Right lobe of liver (tissue), 6 donors: ENCODE results near the gene PSKH1. TPM values are rescaled to one million over a fixed set of nuclear protein-coding genes. Genes with fewer than 3 reads are reported as not detected.
"Not testable (repeated sequence)": the region's sequence is repeated elsewhere in the genome, so short reads cannot be mapped to it uniquely, and the experiment has no call there.

ENCODE experiments used
- ATAC-seq, 4 donors: fragments of 200-7000 bp; cut with Tn5 transposase; one replicate each; pipeline ENCODE4 v1.9.1; 2020; ENCODE audit warnings: mild to moderate bottlenecking in 4 of 4, moderate library complexity in 4 of 4
- DNase-seq, 3 donors: peaks; one replicate each; pipeline ENCODE4 v3.0.0-alpha.2; 2020
- H3K27ac ChIP-seq, 3 donors: fragments of 200-600 bp; one replicate each; pipeline ENCODE4 v1.8.0; 2022
- H3K27me3 ChIP-seq, 2 donors: fragments of 200-600 bp; one replicate each; pipeline ENCODE4 v1.8.0; 2022
- H3K36me3 ChIP-seq, 4 donors: fragments of 200-600 bp; sonication (generic) in 1 of 4; one replicate each; pipeline versions ENCODE4 v1.5.1 to v1.8.0; 2017 to 2022; ENCODE audit warnings: control low read depth in 1 of 4
- H3K4me1 ChIP-seq, 4 donors: fragments of 200-600 bp; sonication (generic) in 1 of 4; one replicate each; pipeline versions ENCODE4 v1.5.1 to v1.8.0; 2017 to 2022; ENCODE audit warnings: control low read depth in 1 of 4
- H3K4me3 ChIP-seq, 3 donors: fragments of 200-600 bp; one replicate each; pipeline ENCODE4 v1.8.0; 2022
- H3K9me3 ChIP-seq, 4 donors: fragments of 200-600 bp; sonication (generic) in 1 of 4; one replicate each; pipeline versions ENCODE4 v1.5.1 to v1.8.0; 2017 to 2022; ENCODE audit warnings: control low read depth in 1 of 4
- POLR2A ChIP-seq: fragments of 450-650 bp; IDR thresholded peaks from one replicate; pipeline ENCODE4 v1.6.1; 2017; ENCODE audit warnings: antibody characterized with exemption, mild to moderate bottlenecking
- WGBS: methylation state at CpG from one replicate; pipeline ENCODE4 v1.1.6; 2018; ENCODE audit warnings: low coverage, low lambda C conversion rate; ENCODE audit not compliant: insufficient coverage; ENCODE audit errors: missing lambda C conversion rate; 5-methylcytosine and 5-hydroxymethylcytosine counted together
- intact Hi-C, 2 donors: fragments of 100-400 bp; cut with DNase I; formaldehyde crosslinking; loops; one replicate each; pipeline versions ENCODE4 v1.11.2 to v1.14.1; 2022
- total RNA-seq, 6 experiments: library from RNA; depleted of rRNA in 2 of 6; stranded (reverse); fragments of >200 nt in 2 of 6; fragmentation: NEBNext Ultra II Directional in 3 of 6; extraction: Animal tissue kit (Norgen Biotek cat#: 25700) in 3 of 6; gene quantifications; one replicate each; pipeline versions ENCODE4 v1.1.0 to v1.2.4, GENCODE V29; 2016 to 2023
- TF ChIP-seq, protein P1 (sequence below), 4 donors: fragments of 200-600 bp in 3 of 4; fragments of 450-650 bp in 1 of 4; IDR thresholded peaks; one replicate each; pipeline versions ENCODE4 v1.5.1 to v1.8.0; 2016 to 2022; ENCODE audit warnings: antibody characterized with exemption in 4 of 4, mild to moderate bottlenecking in 2 of 4
- donor health status: DM: no; HTN: yes; CAD: no.
- donor health status: DM: no; HTN: no; CAD: no.
- donor health status: DM: no; HTN: no; CAD: no.
- donor health status: DM: no; HTN: yes; CAD: no.
- donor health status: DM: no; HTN: yes; CAD: no.

PSKH1 gene
- total RNA-seq, 6 experiments from 2014 or later = 6.7 to 22.6 (median 13.2) TPM

GRCh38 chr16:67971111-67971510 is 78.1 kb downstream of the PSKH1 start:
- H3K27me3 ChIP-seq = no peaks in the 10 kb centered on the region
- DNase-seq (no peak), ATAC-seq (no peak)
- no peak overlapping the region for H3K4me3 ChIP-seq
- H3K4me1 ChIP-seq = peaks cover 0 to 13% (median 2%) of the 10 kb centered on the region in 4 donors
- H3K9me3 ChIP-seq = no peaks in the 10 kb centered on the region
- H3K36me3 ChIP-seq = no peaks in the 10 kb centered on the region
- no peak overlapping the region for H3K27ac ChIP-seq
- intact Hi-C loops = no loop called here
- TF ChIP-seq, protein P1, sequence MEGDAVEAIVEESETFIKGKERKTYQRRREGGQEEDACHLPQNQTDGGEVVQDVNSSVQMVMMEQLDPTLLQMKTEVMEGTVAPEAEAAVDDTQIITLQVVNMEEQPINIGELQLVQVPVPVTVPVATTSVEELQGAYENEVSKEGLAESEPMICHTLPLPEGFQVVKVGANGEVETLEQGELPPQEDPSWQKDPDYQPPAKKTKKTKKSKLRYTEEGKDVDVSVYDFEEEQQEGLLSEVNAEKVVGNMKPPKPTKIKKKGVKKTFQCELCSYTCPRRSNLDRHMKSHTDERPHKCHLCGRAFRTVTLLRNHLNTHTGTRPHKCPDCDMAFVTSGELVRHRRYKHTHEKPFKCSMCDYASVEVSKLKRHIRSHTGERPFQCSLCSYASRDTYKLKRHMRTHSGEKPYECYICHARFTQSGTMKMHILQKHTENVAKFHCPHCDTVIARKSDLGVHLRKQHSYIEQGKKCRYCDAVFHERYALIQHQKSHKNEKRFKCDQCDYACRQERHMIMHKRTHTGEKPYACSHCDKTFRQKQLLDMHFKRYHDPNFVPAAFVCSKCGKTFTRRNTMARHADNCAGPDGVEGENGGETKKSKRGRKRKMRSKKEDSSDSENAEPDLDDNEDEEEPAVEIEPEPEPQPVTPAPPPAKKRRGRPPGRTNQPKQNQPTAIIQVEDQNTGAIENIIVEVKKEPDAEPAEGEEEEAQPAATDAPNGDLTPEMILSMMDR (IDR thresholded peaks at IDR 0.05) = no peak
- no peak for TF ChIP-seq POLR2A
- WGBS = 91% methylated on average over 9 of the region's 9 CpGs

- DNase-seq, H3K27ac ChIP-seq, H3K27me3 ChIP-seq, H3K4me3 ChIP-seq, H3K4me1 ChIP-seq, intact Hi-C loops, H3K36me3 ChIP-seq, ATAC-seq, H3K9me3 ChIP-seq: not testable (repeated sequence)
- WGBS = 64% methylated on average over 2 of the region's 7 CpGs
Measured at GRCh38 chr16:67972285-67972684, 79.2 kb downstream of the PSKH1 start.

DNA sequence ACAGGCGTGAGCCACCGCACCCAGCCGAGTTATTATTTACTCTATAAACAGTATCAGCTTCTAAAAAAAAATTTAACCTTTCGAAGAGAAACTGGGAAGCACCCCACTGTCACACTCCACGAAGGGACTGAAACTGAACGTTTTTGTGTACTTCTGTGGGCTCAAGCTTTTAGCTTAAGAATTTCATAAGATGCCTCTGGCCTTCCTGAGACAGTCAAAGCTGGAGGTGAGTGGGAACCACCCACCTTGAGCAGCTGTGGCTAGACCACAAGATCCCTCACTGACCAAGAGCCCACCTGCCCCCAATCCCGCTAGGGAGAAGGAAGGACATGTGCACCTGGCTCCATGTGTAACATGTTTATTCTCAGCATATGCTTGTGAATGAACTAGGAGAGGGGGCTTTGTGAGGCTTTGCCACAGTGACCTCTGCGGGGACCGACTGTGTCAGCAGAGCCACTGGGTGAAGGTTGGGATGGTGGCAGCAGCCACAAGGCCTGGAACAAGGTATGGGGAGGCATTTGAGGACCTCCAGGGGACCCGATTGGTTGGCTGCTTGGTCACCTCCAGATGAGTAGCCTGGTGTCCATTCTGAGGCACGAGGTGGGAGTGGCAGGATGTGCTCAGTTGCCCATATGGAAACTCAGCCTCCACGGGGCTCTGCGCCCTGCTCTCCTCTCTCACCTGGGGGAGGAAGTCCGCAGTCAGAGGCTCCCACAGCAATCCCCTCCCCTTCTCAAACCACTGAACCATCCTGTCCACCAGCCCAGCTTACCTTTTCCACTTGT is 82.5 kb downstream of the PSKH1 start:
- H3K27me3 ChIP-seq = no peaks in the 10 kb centered on the region
- H3K9me3 ChIP-seq = no peaks in the 10 kb centered on the region
- intact Hi-C loops = no loop called here
- no peak for DNase-seq
- TF ChIP-seq, protein P1 (IDR thresholded peaks at IDR 0.05) = no peak
- no peak for TF ChIP-seq POLR2A
- H3K4me3 ChIP-seq = no peak overlapping the region
- no peak overlapping the region for H3K27ac ChIP-seq
- no peak for ATAC-seq
- H3K4me1 ChIP-seq = no peaks in the 10 kb centered on the region
- 47% methylated on average over 6 of the region's 14 CpGs for WGBS
- no peaks in the 10 kb centered on the region for H3K36me3 ChIP-seq

DNA sequence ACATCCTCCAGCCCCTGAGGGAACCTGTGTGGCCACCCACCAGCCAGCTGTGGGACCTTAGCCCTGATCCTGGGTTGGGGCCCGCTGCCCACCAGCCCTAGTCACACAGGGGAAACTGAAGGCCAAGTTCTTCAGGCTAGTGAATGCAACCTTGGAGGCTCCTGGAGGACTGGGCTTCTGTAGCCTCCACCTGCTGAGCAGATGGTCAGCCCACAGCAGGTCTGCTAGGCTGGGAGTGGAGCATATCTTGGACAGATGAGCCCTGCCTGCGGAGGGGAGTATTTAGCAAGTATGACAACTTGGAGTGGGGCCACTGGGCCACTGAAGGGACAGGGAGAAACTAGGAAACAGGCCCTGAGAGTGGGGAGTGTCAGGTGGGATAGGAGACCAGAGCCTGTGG is 83.2 kb downstream of the PSKH1 start:
- no peaks in the 10 kb centered on the region for H3K9me3 ChIP-seq
- DNase-seq (no peak), ATAC-seq (no peak)
- H3K4me3 ChIP-seq = no peak overlapping the region
- intact Hi-C loops = no loop called here
- 100% methylated on average over 1 of the region's 2 CpGs for WGBS
- TF ChIP-seq, protein P1 (IDR thresholded peaks at IDR 0.05) = no peak
- TF ChIP-seq POLR2A = no peak
- H3K27me3 ChIP-seq = no peaks in the 10 kb centered on the region
- no peak overlapping the region for H3K27ac ChIP-seq
- H3K36me3 ChIP-seq = no peaks in the 10 kb centered on the region
- no peaks in the 10 kb centered on the region for H3K4me1 ChIP-seq

- no peak overlapping the region for H3K4me3 ChIP-seq
- H3K9me3 ChIP-seq = no peaks in the 10 kb centered on the region
- TF ChIP-seq, protein P1 (IDR thresholded peaks at IDR 0.05) = no peak
- no peak for TF ChIP-seq POLR2A
- DNase-seq (no peak), ATAC-seq (no peak)
- no peak overlapping the region for H3K27ac ChIP-seq
- 37% methylated on average over 2 of the region's 5 CpGs for WGBS
- H3K36me3 ChIP-seq = no peaks in the 10 kb centered on the region
- H3K4me1 ChIP-seq = no peaks in the 10 kb centered on the region
- intact Hi-C loops = no loop called here
- no peaks in the 10 kb centered on the region for H3K27me3 ChIP-seq
Measured at GRCh38 chr16:67977005-67977404, 84.0 kb downstream of the PSKH1 start.
